Activated effector memory CD4-positive, alpha-beta T cell treated with Interleukin-2 at 50 U/mL for 16 hours (primary cell): ENCODE data around the gene BABAM2.
"Not testable (repeated sequence)": the region's sequence is repeated elsewhere in the genome, so short reads cannot be mapped to it uniquely, and the experiment has no call there.

Experiments
- DNase-seq: peaks from one replicate; pipeline ENCODE4 v3.0.0-alpha.2; 2020

The BABAM2 gene

DNA sequence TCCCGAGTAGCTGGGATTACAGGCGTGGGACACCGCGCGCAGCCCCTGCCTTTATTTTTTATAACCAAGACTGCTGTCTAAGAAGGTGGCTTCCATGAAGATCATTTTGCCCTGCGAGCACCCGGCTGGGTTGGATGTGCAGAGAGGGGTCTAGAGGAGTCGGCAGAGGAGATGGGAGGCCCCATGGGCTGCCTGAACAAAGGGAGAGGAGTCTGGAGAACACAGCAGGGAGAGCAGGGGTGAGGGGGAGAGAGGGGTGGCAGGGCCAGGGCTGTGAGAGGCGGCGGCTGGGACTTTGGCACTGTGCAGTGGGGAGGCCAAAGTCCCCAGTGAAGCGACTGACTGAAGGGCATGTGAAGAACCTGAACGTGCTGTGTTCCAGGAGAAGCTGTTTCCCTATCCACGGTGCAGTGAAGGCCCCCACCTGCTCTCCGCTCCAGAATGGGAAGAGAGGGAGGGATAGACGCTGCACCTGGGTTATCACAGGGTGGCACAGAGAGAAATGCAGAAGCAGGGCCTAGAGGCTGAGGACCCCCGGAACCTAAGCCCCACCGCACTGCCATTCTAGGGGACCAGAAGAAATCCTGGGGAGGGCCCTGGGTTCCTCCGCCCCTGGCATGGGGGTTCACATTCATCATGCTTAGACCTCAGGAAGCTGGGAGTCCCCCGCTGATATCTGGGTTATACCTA, 477.3 kb downstream of the BABAM2 start:
- no peak for DNase-seq

DNA sequence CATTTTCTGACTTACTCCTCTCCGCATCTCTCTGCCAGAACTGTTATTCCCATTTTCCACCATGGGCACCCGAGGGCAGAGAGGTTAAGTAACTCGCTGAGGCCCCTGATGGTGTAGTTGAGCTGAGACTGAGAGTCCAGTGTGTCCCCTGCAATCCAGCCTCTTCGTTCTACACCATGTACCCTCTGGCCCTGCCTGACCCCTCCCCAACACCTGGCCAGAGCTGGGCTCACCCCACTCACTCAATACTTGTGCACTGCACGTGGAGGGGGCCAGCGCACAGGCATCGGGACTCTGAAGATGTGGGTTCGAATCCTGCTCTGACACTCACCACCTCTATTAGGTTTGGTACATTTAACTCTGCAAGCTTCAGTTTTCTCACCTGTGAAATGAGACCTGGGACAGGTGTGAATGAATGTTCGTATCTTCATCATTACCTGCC, 477.8 kb downstream of the BABAM2 start:
- no peak for DNase-seq

DNA sequence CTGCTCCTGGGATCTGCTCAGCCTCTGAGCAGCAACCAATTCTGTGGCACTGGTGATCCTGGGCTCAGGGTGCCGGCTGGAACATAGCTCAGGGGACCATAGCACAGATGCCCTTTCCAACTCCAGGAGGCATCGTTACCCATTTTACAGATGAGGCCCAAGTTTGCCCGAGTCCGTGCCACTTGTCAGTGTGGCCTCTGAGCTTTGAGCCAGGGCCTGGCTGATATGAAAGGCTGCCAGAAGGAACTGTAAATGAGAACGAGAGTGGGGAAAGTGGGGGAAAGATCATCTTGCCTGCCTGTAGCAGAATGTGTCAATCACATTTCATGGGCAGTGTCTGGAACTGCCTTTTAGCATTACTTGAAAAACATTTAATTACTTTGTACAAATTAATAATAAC, 478.8 kb downstream of the BABAM2 start:
- DNase-seq = no peak

DNA sequence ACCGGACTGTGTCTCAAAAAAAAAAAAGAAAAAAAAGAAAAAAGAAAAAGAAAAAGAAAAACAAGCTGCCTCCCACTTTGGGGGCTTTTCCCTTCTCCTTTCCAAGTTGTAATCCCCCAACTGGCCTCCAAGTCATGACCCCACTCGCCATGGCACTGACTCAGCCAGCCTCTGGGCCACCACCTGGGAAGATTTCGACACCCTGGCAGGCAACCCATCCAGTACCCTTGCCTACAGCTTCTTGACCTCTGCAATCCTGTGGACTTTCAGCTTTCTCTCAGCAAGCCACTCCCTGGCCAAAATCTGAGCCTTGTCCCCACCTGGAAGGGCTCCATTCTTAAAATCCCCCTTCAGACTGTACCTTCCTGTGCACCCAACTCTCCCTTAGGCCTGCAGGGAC, 479.8 kb downstream of the BABAM2 start:
- DNase-seq = no peak

DNA sequence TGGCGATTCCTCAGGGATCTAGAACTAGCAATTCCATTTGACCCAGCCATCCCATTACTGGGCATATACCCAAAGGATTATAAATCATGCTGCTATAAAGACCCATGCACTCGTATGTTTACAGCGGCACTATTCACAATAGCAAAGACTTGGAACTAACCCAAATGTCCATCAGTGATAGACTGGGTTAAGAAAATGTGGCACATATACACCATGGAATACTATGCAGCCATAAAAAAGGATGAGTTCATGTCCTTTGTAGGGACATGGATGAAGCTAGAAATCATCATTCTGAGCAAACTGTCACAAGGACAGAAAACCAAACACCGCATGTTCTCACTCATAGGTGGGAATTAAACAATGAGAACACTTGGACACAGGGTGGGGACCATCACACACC, 481.2 kb downstream of the BABAM2 start:
- not testable (repeated sequence) for DNase-seq

- no peak for DNase-seq
Measured at GRCh38 chr2:28373854-28374253, 483.3 kb downstream of the BABAM2 start.

DNA sequence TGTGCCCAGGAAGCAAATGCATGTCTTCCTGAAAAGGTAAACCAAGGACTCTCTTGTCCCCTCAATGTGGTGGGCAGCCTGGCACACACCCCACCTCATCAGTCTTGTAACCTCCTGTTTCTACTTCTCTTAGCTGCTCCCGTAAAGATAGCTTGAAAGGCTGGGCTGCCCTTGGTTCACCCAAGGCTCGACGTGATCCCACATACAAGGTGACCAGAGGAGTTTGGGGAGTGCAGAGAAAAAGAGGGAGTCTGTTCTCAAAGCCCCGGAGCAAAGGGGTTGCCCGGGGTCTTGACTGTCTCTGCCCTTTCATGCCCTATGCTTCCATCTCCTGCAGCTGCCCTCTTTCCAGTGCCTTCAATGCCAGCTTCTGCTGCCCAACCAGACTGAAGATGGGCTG, 483.8 kb downstream of the BABAM2 start:
- no peak for DNase-seq

DNA sequence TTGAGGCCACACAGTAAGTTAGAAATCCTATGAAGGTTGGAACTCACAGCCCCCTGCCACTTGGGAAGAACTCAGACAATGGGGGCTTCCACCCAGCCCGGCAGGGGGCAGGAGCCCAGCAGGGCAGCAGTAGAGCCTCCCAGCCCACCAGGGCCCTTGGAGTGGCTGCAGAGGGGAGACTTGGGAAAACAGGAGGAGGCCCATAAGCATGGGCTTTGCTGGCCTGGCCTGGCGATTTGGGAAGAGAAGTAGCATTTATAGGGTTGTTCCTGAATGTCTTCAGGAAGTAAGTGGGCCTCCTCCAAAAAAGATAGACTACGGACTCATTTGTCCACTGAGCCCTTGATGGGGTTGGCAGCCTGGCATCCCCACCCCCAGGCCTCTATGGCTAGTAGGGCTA, 484.7 kb downstream of the BABAM2 start:
- no peak for DNase-seq

DNA sequence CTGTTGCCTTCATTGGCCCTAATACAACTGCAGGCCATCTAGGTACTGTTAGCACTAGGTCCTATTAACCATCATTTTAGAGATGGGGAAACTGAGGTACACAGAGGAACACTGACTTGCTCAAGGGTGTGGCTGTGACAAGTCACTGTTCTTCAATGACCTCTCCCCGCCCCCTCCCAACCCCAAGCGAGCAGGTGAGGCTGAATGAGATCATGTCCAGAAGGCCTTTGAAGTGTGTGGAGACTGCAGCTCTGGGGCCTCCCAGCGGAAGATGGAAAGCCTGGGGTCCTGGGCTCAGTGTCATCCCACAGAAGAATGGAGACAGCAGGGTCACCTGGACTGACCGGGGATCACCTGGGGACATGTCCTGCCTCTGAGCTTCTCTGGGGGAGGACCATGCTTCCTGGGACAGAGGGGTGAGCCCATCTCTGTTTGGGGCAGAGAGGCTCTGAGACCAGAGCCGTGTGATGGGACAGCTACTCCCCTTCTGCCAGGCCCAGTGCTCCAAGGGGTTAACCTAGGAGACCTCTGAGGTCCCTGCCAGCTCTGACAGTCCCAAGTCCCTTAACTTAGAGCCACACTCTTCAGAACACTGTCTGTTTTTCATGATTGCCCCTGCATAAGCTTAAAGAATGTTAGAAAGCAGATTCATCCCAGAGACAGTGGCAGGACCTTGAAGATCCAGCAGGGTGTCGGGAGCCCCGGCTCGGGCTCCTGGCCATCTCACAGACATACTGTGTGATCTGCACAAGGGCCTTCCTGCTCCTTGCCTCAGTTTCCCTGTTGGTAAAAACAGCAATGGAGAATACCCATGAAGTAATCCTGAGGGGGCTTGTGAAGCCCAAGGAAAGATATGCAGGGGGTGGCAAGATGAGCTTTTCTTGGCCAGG, 485.5 kb downstream of the BABAM2 start:
- DNase-seq = no peak

- no peak for DNase-seq
Measured at GRCh38 chr2:28377195-28377816, 486.8 kb downstream of the BABAM2 start.

DNA sequence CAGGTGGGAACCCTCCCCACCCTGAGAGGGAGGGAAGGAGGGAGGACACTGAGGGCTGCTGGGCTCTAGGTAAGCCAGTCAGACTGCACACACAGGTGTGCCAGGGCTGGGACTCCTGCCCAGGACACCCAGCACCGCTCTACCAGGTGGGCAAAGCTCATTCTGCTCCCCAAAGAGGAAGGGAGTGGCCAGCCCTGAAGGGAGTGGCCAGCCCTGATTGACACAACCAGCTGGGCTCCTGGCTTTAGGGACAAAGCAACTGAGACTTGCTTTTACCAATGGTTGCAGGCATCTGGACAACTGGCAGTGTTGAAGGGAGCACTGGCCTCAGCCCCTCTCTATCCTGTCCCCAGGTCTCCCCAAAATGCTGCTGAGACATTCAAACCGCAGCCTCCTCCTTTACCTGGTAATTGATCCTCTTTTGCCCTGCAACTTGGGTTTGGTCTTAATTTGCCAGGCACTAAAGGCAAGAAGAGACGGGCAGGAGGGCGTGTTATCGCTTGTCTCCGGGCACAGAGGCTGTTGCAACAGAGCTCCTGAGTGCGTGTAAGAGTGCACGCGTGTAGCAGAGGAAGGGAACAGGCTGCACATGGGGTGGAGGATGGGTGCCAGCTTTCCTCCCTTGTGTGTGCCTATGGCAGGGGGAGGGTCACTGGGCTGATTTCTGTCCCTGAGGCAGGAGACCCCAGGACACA, 487.6 kb downstream of the BABAM2 start:
- DNase-seq = no peak

DNA sequence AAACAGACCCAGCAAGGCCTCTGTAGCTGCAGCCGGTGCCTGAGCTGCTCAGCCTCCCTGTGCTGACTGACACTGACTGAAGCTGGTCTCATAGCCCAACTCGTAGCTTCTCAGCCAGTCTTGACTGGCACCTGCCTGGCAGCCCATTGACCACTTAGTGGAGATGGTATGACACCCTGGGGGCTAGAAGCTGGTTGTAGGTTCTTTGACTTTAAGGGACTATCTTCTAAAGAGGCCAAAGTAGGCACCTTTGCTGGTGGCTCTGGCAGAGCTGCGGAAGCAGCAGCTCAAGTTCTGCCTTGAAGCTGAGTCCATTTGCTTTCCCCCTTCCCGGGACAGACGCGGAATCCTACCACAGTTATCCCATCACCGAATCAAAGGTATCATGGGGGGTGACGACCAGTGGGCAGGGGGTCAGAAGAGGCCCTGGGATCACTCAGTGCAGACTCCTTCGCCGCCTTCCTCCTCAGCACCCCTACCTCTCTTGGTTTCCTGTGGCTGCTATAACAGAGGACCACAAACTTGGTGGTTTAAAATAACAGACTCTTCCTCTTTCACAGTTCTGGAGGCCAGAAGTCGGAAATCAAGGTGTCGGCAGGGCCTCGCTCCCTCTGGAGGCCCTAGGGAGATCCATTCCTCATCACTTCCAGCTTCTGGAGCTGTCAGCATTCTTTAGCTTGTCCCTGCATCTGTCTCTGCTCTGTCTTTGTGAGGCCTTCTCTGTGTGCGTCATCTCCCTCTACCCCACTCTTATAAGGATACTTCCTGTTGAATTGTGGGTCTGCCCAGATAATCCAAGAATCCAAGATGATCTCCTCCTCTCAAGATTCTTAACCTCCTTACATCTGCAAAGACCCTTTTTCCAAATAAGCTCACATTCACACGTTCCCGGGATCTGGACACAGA, 488.4 kb downstream of the BABAM2 start:
- no peak for DNase-seq

- no peak for DNase-seq
Measured at GRCh38 chr2:28380219-28380618, 489.7 kb downstream of the BABAM2 start.

DNA sequence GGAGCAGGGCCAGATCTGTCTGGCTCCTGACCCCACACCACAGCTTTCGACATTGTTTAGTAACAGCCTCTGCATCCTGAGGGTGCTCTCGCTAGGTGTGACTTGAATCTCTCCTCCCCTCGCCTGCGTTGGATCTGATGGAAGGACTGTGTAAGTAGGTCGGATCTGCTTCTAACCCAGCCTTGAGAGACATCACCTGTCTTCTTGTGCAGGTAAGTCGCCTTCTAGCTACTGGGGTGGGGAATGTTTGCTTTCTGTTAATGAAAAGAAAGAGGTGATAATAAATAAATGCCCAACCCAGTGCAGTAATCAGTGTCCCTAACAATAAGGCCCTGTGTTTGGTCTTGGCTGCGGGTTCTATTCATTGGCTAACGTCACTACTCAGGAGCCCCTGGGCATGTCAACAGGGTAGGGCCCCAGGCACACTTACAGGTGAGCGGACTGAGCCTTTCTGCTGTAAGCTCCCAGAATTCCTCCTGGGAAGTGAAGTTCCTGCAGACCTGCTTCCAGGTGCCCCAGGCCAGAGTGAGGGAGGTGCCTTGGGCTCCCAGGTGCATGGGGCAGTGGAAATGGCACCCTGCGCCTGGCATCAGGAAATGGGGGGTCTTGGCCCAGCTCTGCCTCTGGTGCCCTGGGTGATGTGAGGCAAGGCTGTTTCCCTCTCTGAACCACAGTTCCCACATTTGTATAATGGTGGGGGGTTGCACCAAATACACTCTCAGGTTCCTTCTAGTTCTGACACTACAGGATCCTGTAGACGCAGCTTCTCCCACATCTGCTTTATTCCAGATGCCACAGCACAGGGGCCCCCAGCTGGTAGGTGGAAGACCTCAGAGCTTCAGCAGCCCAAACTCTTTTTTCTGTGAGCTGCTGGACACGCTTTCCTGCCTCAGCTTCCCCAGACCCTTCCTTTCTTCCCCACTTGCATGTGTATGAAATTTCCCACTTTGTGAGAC, 491.0 kb downstream of the BABAM2 start:
- no peak for DNase-seq

GRCh38 chr2:28382755-28383154, 492.2 kb downstream of the BABAM2 start:
- DNase-seq = no peak

GRCh38 chr2:28387082-28387960, 496.8 kb downstream of the BABAM2 start:
- DNase-seq = no peak
